Endothelial cell of umbilical vein (primary cell): ENCODE results near the gene SLFN13. TPM values are rescaled to one million over a fixed set of nuclear protein-coding genes. Genes with fewer than 3 reads are reported as not detected.

ENCODE experiments used
- BruUV-seq: library from RNA; stranded (reverse); fragments of 400-500 nt; replicated peaks from 2 replicates; lab custom pipeline; 2021; lab: Mats Ljungman, UMichigan
- CTCF ChIA-PET: fragments of 300-600, 350-600 bp; sonication (Branson Sonifier 250); formaldehyde crosslinking; loops from one replicate; lab custom pipeline; 2021; ENCODE audit warnings: antibody characterized with exemption, inconsistent platforms; lab: Charles Lee
- POLR2A ChIA-PET: fragments of 300-600, 350-600 bp; sonication (Branson Sonifier 250); formaldehyde crosslinking; loops from one replicate; lab custom pipeline; 2021; ENCODE audit warnings: antibody characterized with exemption, inconsistent platforms; lab: Charles Lee
- DNase-seq: peaks from one replicate; pipeline ENCODE4 v3.0.0-alpha.2; 2011; ENCODE audit warnings: low read depth, low spot score
- FAIRE-seq: peaks from 2 replicates; lab custom pipeline; 2011; peaks lifted over from hg19 to GRCh38; lab: Jason Lieb, UNC
- H2AFZ ChIP-seq: 2 replicates; pipeline ENCODE4 v1.6.0; 2012; ENCODE audit warnings: low read depth, low read length, control low read depth, inconsistent platforms
- H3K27ac ChIP-seq: 2 replicates; pipeline ENCODE4 v1.5.1; 2011; ENCODE audit warnings: low read depth, mild to moderate bottlenecking, control low read depth, low read length, moderate library complexity; ENCODE audit not compliant: insufficient read depth
- H3K27me3 ChIP-seq, 2 experiments: 2 replicates each; pipeline versions ENCODE4 v1.6.0 to v1.6.1; 2011; ENCODE audit warnings: low read length in 2 of 2, mixed read lengths in 1 of 2; ENCODE audit not compliant: control insufficient read depth in 2 of 2, insufficient read depth in 2 of 2
- H3K36me3 ChIP-seq, 2 experiments: 2 replicates in 1 of 2; 3 replicates in 1 of 2; pipeline ENCODE4 v1.5.1; 2011; ENCODE audit warnings: low read length in 2 of 2, mild to moderate bottlenecking in 1 of 2, moderate library complexity in 1 of 2; ENCODE audit not compliant: control insufficient read depth in 2 of 2, insufficient read depth in 2 of 2; ENCODE audit errors: extremely low read depth in 1 of 2
- H3K4me1 ChIP-seq: 3 replicates; pipeline ENCODE4 v1.5.1; 2011; ENCODE audit warnings: mild to moderate bottlenecking, low read length; ENCODE audit not compliant: control insufficient read depth, insufficient read depth; ENCODE audit errors: extremely low read depth
- H3K4me2 ChIP-seq: 2 replicates; pipeline ENCODE4 v1.6.1; 2011; ENCODE audit warnings: low read length, control low read depth, mixed read lengths; ENCODE audit not compliant: insufficient read depth
- H3K4me3 ChIP-seq, 3 experiments: fragments of 200-600 bp in 1 of 3; sonication (generic), shearing (Covaris generic) in 1 of 3; replicated peaks in 1 of 3; 2 replicates each; pipeline ENCODE4 v1.5.1; 2011 to 2016; ENCODE audit warnings: control low read depth in 3 of 3, low read length in 3 of 3, mild to moderate bottlenecking in 2 of 3, inconsistent platforms in 1 of 3, low read depth in 1 of 3, moderate library complexity in 1 of 3; ENCODE audit not compliant: insufficient read depth in 1 of 3
- H3K79me2 ChIP-seq: 2 replicates; pipeline ENCODE4 v1.6.0; 2012; ENCODE audit warnings: low read length, inconsistent platforms; ENCODE audit not compliant: control insufficient read depth, insufficient read depth
- H3K9ac ChIP-seq: replicated peaks from 2 replicates; pipeline ENCODE3; 2011; ENCODE audit warnings: low read length, control low read depth; ENCODE audit not compliant: insufficient read depth; ENCODE audit errors: extremely low read depth
- H3K9me1 ChIP-seq: replicated peaks from 3 replicates; pipeline ENCODE4 v1.6.0; 2011; ENCODE audit warnings: mild to moderate bottlenecking, low read length; ENCODE audit not compliant: control insufficient read depth, insufficient read depth; ENCODE audit errors: extremely low read depth
- H3K9me3 ChIP-seq: replicated peaks from 2 replicates; pipeline ENCODE4 v1.5.1; 2012; ENCODE audit warnings: low read length, inconsistent platforms; ENCODE audit not compliant: control insufficient read depth, insufficient read depth
- H4K20me1 ChIP-seq: replicated peaks from 2 replicates; pipeline ENCODE3; 2011; ENCODE audit warnings: mild to moderate bottlenecking, low read length; ENCODE audit not compliant: control insufficient read depth, insufficient read depth; ENCODE audit errors: extremely low read depth
- CTCF ChIP-seq, 2 donors: IDR thresholded peaks; 1 replicate in 1 of 2; 2 replicates in 1 of 2; pipeline ENCODE4 v1.5.1; 2011; ENCODE audit warnings: low read length in 2 of 2, mild to moderate bottlenecking in 2 of 2, moderate library complexity in 2 of 2, control low read depth in 1 of 2, inconsistent platforms in 1 of 2, low read depth in 1 of 2; ENCODE audit not compliant: insufficient read depth in 1 of 2; ENCODE audit errors: extremely low read depth in 1 of 2
- EZH2 ChIP-seq: IDR thresholded peaks from 2 replicates; pipeline ENCODE4 v1.6.1; 2012; ENCODE audit warnings: borderline replicate concordance, low read depth, mild to moderate bottlenecking, moderate library complexity, low read length, inconsistent platforms; ENCODE audit not compliant: severe bottlenecking
- FOS ChIP-seq: IDR thresholded peaks from 2 replicates; pipeline ENCODE4 v1.6.1; 2011; ENCODE audit warnings: mild to moderate bottlenecking, low read length, moderate library complexity, borderline replicate concordance; ENCODE audit not compliant: insufficient read depth
- GATA2 ChIP-seq: IDR thresholded peaks from 2 replicates; pipeline ENCODE4 v1.7.0; 2011; ENCODE audit warnings: low read depth, mild to moderate bottlenecking, moderate library complexity, mixed read lengths, low read length; ENCODE audit not compliant: insufficient read length, insufficient read depth
- JUN ChIP-seq: IDR thresholded peaks from 2 replicates; pipeline ENCODE4 v1.6.1; 2011; ENCODE audit warnings: borderline replicate concordance, low read depth; ENCODE audit not compliant: insufficient read length, insufficient read depth
- MAX ChIP-seq: IDR thresholded peaks from 2 replicates; pipeline ENCODE4 v1.6.1; 2011; ENCODE audit not compliant: insufficient read depth, insufficient read length
- POLR2A ChIP-seq: IDR thresholded peaks from 2 replicates; pipeline ENCODE4 v1.6.1; 2012; ENCODE audit warnings: low read depth, mild to moderate bottlenecking, control low read depth, low read length
- dilution Hi-C: fragments of 300-500 bp; cut with MboI; formaldehyde crosslinking; loops from one replicate; pipeline ENCODE4 v1.15.0; 2019; ENCODE audit warnings: low sequenced_read_pairs; ENCODE audit not compliant: extremely low pct_ligation_motif_present
- intact Hi-C: fragments of 100-400 bp; cut with micrococcal nuclease; formaldehyde crosslinking; loops from one replicate; pipeline ENCODE4 v1.10.0; 2022
- polyA plus RNA-seq, 4 experiments: library from polyadenylated mRNA; depleted of rRNA in 3 of 4; stranded (reverse) in 3 of 4; unstranded in 1 of 4; fragments of >200 nt; gene quantifications; 2 replicates each; pipeline versions ENCODE4 v1.2.1 to v1.2.3, GENCODE V29; 2011 to 2012; ENCODE audit warnings: missing spikeins in 1 of 4
- total RNA-seq: library from RNA; stranded (reverse); gene quantifications from 2 replicates; pipeline ENCODE4 v1.2.3, GENCODE V29; 2021

The SLFN13 gene
- total and polyA plus RNA-seq, 2 donors (not counting 3 experiments of a cell fraction or from before 2014, with no cell fraction given), result 2.3 to 13.7 TPM

- H3K27ac ChIP-seq, result no peak overlapping the region
- no TSS peak for BruUV-seq
- no peaks in the 10 kb centered on the region for H3K9me3 ChIP-seq
- peaks cover 17% of the 10 kb centered on the region for H3K4me1 ChIP-seq
- peaks cover 0 to 3% of the 10 kb centered on the region in 2 experiments for H3K36me3 ChIP-seq
- H3K79me2 ChIP-seq, result peaks cover 69% of the 10 kb centered on the region
- FAIRE-seq (no peak), DNase-seq (no peak)
- H2AFZ ChIP-seq, result no peak overlapping the region
- dilution Hi-C loops (no loop called here), intact Hi-C loops (no loop called here)
- no peak overlapping the region for H3K4me3 ChIP-seq
- TF ChIP-seq FOS (no peak), MAX (no peak), JUN (no peak), POLR2A (no peak), GATA2 (no peak), CTCF (IDR thresholded peaks at IDR 0.05; ENCODE audit: extremely low read depth in 1 of 2, insufficient read depth in 1 of 2, low read depth in 1 of 2, low read length in 2 of 2) (no peak), EZH2 (no peak)
- POLR2A ChIA-PET, result no interaction called here
- H3K9me1 ChIP-seq, result no peaks in the 10 kb centered on the region
- H3K9ac ChIP-seq, result no peak overlapping the region
- CTCF ChIA-PET, result no interaction called here
- H4K20me1 ChIP-seq, result peaks cover 3% of the 10 kb centered on the region
- no peaks in the 10 kb centered on the region for H3K27me3 ChIP-seq
- no peak overlapping the region for H3K4me2 ChIP-seq
Measured at GRCh38 chr17:35428229-35428628, 20.3 kb downstream of the SLFN13 start.
